Activated CD4-positive, alpha-beta T cell treated with anti-CD3 and anti-CD28 coated beads, Interleukin-2, amount 50 U/mL, for 16 hours (primary cell): ENCODE results near the gene CCDC167.

Experiments used
- DNase-seq: peaks from one replicate; pipeline ENCODE4 v3.0.0-alpha.2; 2020

The CCDC167 gene

GRCh38 chr6:37487591-37488380, 11.9 kb downstream of the CCDC167 start:
- DNase-seq, result no peak

GRCh38 chr6:37486121-37486839, 13.4 kb downstream of the CCDC167 start:
- DNase-seq, result no peak

- DNase-seq, result no peak
Observed at GRCh38 chr6:37485291-37485702, 14.4 kb downstream of the CCDC167 start.

- no peak for DNase-seq
Observed at GRCh38 chr6:37484786-37485170, 14.9 kb downstream of the CCDC167 start.

- peak; percentile 70 for DNase-seq
Observed at GRCh38 chr6:37483917-37484785, 15.5 kb downstream of the CCDC167 start.

- no peak for DNase-seq
Observed at GRCh38 chr6:37483252-37483901, 16.3 kb downstream of the CCDC167 start.

GRCh38 chr6:37482606-37483251, 17.0 kb downstream of the CCDC167 start:
- DNase-seq, result no peak

- DNase-seq, result no peak
Observed at GRCh38 chr6:37481711-37482605, 17.7 kb downstream of the CCDC167 start.

- DNase-seq, result no peak
Observed at GRCh38 chr6:37480951-37481534, 18.6 kb downstream of the CCDC167 start.

GRCh38 chr6:37480118-37480736, 19.5 kb downstream of the CCDC167 start:
- DNase-seq, result no peak

- no peak for DNase-seq
Observed at GRCh38 chr6:37479266-37479854, 20.3 kb downstream of the CCDC167 start.

GRCh38 chr6:37478827-37479226, 20.9 kb downstream of the CCDC167 start:
- DNase-seq, result no peak

GRCh38 chr6:37477656-37478435, 21.8 kb downstream of the CCDC167 start:
- DNase-seq, result no peak

- DNase-seq, result no peak
Observed at GRCh38 chr6:37477191-37477590, 22.5 kb downstream of the CCDC167 start.

- no peak for DNase-seq
Observed at GRCh38 chr6:37474316-37474715, 25.4 kb downstream of the CCDC167 start.

- DNase-seq, result no peak
Observed at GRCh38 chr6:37473364-37474095, 26.2 kb downstream of the CCDC167 start.

- no peak for DNase-seq
Observed at GRCh38 chr6:37467718-37468117, 32.0 kb downstream of the CCDC167 start.

- no peak for DNase-seq
Observed at GRCh38 chr6:37463110-37463509, 36.6 kb downstream of the CCDC167 start.
